K562 (cell line): Measurements from ENCODE around the gene UBE2I. TPM values are rescaled to one million over a fixed set of nuclear protein-coding genes. Genes with fewer than 3 reads are reported as not detected.

Experiments
- ATAC-seq: fragments of 200-7000 bp; cut with Tn5 transposase; 3 replicates; pipeline ENCODE4 v1.9.1; 2020; ENCODE audit warnings: moderate library complexity
- BruUV-seq: library from RNA; stranded (reverse); fragments of 400-500 nt; replicated peaks from 2 replicates; lab custom pipeline; 2021; lab: Mats Ljungman, UMichigan
- CTCF ChIA-PET: fragments of 300-600 bp; formaldehyde crosslinking; extraction: SDS; loops from one replicate; lab custom pipeline; 2021; ENCODE audit warnings: low intra/inter-chr PET ratio; lab: Yijun Ruan, JAX
- POLR2A ChIA-PET: fragments of 300-600, 350-650 bp; sonication (Branson Sonifier 250); formaldehyde crosslinking; extraction: SDS; loops from one replicate; lab custom pipeline; 2021; ENCODE audit warnings: antibody characterized with exemption, inconsistent platforms; lab: Yijun Ruan, JAX
- DNase-seq, 4 experiments: peaks; one replicate each; pipeline versions ENCODE4 v3.0.0 to v3.0.0-alpha.2; 2011 to 2018; ENCODE audit warnings: low spot score in 3 of 4, mixed read lengths in 3 of 4; ENCODE audit errors: extremely low read depth in 1 of 4
- FAIRE-seq: peaks from 2 replicates; lab custom pipeline; 2011; peaks lifted over from hg19 to GRCh38; lab: Jason Lieb, UNC
- H2AFZ ChIP-seq: 2 replicates; pipeline ENCODE4 v1.6.0; 2011; ENCODE audit warnings: low read depth, low read length, control low read depth, inconsistent platforms
- H3K27ac ChIP-seq: fragments of 200-600 bp; 3 replicates; pipeline ENCODE4 v1.8.0; 2011; ENCODE audit warnings: low read depth, mild to moderate bottlenecking, control low read depth, inconsistent platforms, low read length, moderate library complexity, mixed read lengths; ENCODE audit errors: extremely low read depth
- H3K27me3 ChIP-seq, 2 experiments: fragments of 300-600 bp in 1 of 2; 2 replicates in 1 of 2; 3 replicates in 1 of 2; pipeline versions ENCODE4 v1.6.0 to v1.8.0; 2011; ENCODE audit warnings: inconsistent platforms in 2 of 2, low read length in 2 of 2, mild to moderate bottlenecking in 1 of 2, mixed read lengths in 1 of 2, moderate library complexity in 1 of 2; ENCODE audit not compliant: control insufficient read depth in 2 of 2, insufficient read depth in 2 of 2
- H3K36me3 ChIP-seq: fragments of 300-600 bp; 3 replicates; pipeline ENCODE4 v1.8.0; 2011; ENCODE audit warnings: mild to moderate bottlenecking, low read length, inconsistent platforms; ENCODE audit not compliant: control insufficient read depth, insufficient read depth
- H3K4me1 ChIP-seq, 2 experiments: fragments of 200-600 bp in 1 of 2; replicated peaks in 1 of 2; 2 replicates in 1 of 2; 3 replicates in 1 of 2; pipeline versions ENCODE4 v1.5.1 to v1.8.0; 2011; ENCODE audit warnings: inconsistent platforms in 2 of 2, low read length in 2 of 2, mild to moderate bottlenecking in 1 of 2, mixed read lengths in 1 of 2, moderate library complexity in 1 of 2; ENCODE audit not compliant: control insufficient read depth in 2 of 2, insufficient read depth in 2 of 2
- H3K4me2 ChIP-seq: 2 replicates; pipeline ENCODE4 v1.6.1; 2011; ENCODE audit warnings: low read length, control low read depth, inconsistent platforms, mixed read lengths; ENCODE audit not compliant: insufficient read depth
- H3K4me3 ChIP-seq: fragments of 200-600 bp; sonication (generic), shearing (Covaris generic); 2 replicates; pipeline ENCODE4 v1.5.1; 2016; ENCODE audit warnings: control low read depth, inconsistent platforms
- H3K79me2 ChIP-seq: fragments of 200-600 bp; 3 replicates; pipeline ENCODE4 v1.8.0; 2011; ENCODE audit warnings: low read length, inconsistent platforms; ENCODE audit not compliant: control insufficient read depth, insufficient read depth
- H3K9ac ChIP-seq, 2 experiments: 2 replicates each; pipeline versions ENCODE4 v1.6.0 to v1.6.1; 2011; ENCODE audit warnings: low read depth in 2 of 2, low read length in 2 of 2, control low read depth in 1 of 2, inconsistent platforms in 1 of 2, mild to moderate bottlenecking in 1 of 2, mixed read lengths in 1 of 2; ENCODE audit not compliant: insufficient read depth in 1 of 2
- H3K9me1 ChIP-seq: one replicate; pipeline ENCODE4 v1.6.0; 2011; ENCODE audit warnings: inconsistent platforms, mild to moderate bottlenecking, low read length, moderate library complexity; ENCODE audit not compliant: control insufficient read depth, insufficient read depth
- H3K9me3 ChIP-seq: replicated peaks from 2 replicates; pipeline ENCODE4 v1.5.1; 2011; ENCODE audit warnings: low read depth, low read length, inconsistent platforms; ENCODE audit not compliant: control insufficient read depth, insufficient read depth
- H4K20me1 ChIP-seq: replicated peaks from 2 replicates; pipeline ENCODE4 v1.6.1; 2011; ENCODE audit warnings: low read length, inconsistent platforms, mixed read lengths; ENCODE audit not compliant: control insufficient read depth, insufficient read depth
- POLR2G ChIP-seq: fragments of 200-400 bp; formaldehyde crosslinking; IDR thresholded peaks from 2 replicates; pipeline ENCODE4 v1.6.1; 2017; ENCODE audit warnings: low read depth, mild to moderate bottlenecking, antibody characterized with exemption, low read length, moderate library complexity
- WGBS: fragments of 100-300 bp; shearing (Covaris generic); methylation state at CpG from one replicate; pipeline ENCODE4 v1.1.6; 2016; ENCODE audit warnings: low coverage, mixed read lengths; ENCODE audit not compliant: insufficient coverage; ENCODE audit errors: missing lambda C conversion rate; 5-methylcytosine and 5-hydroxymethylcytosine counted together
- in situ Hi-C: fragments of 300-500 bp; cut with MboI; formaldehyde crosslinking; loops from 4 replicates; pipeline ENCODE4 v1.15.0; 2018; ENCODE audit warnings: inconsistent platforms, mixed read lengths
- intact Hi-C: fragments of 100-400 bp; cut with micrococcal nuclease; formaldehyde crosslinking; loops from 2 replicates; pipeline ENCODE4 v1.14.2; 2022
- polyA plus RNA-seq, 8 experiments: library from polyadenylated mRNA; depleted of rRNA in 4 of 8; stranded (reverse) in 5 of 8; unstranded in 3 of 8; fragments of >200 nt; fragmentation: Nextera tagmentation in 2 of 8; fragmentation: Illumina TruSeq in 1 of 8; extraction: Ambion mirVana in 2 of 8; extraction: Trizol in 1 of 8; gene quantifications; 2 replicates each; pipeline versions ENCODE4 v1.2.1 to v1.2.3, GENCODE V29; 2011 to 2014; ENCODE audit warnings: inconsistent platforms in 1 of 8, missing spikeins in 1 of 8
- total RNA-seq, 7 experiments: library from RNA; depleted of rRNA in 6 of 7; stranded (reverse); fragments of >200 nt in 6 of 7; fragmentation: Illumina TruSeq in 2 of 7; extraction: Trizol in 2 of 7; gene quantifications; 2 replicates each; pipeline versions ENCODE4 v1.2.1 to v1.2.3, GENCODE V29; 2011 to 2021; ENCODE audit warnings: low replicate concordance in 1 of 7
- TF ChIP-seq, protein P1 (sequence below): fragments of 200-800 bp; sonication (Bioruptor generic); IDR thresholded peaks from 2 replicates; pipeline ENCODE4 v1.6.1; 2017; ENCODE audit warnings: missing genetic modification characterization, missing compliant biosample characterization

The UBE2I gene
- total and polyA plus RNA-seq, 9 of the 15 experiments (the other 6 are each of a cell fraction or from before 2014, with no cell fraction given), result 36.6 to 254 (median 104) TPM

DNA sequence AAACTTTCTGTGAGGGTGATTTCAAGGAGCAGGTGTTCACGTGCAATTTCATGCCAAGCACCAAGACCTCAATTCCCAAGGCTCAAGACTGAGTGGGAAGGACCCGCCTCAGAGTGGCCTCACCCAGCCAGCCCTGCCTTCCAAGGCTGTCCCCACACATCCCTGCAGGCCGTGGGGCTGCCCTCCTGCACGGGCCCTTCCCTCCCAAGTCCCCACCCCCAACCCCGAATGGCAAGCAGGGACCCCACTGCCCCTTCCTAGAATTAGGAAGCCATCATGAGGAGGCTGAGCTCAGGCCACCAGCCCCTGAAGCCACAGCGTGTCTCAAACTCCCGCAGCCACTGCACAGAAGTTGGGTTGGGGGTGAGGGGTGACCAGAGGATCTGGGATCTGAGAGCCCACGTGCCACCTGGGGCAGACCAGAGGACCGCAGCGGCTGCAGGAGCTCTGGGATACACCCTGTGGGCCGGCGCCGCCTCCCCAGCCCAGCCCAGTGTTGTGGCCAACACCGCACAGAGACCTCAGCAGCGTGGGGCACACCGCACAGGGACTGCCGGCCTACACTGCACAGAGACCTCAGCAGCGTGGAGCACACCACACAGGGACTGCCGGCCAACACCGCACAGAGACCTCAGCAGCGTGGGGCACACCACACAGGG lies 63.0 kb downstream of the UBE2I start:
- peaks cover 24% of the 10 kb centered on the region; the same call in 2 of the 3 replicates for H3K36me3 ChIP-seq
- no peak for DNase-seq
- ChIA-PET POLR2A (no interaction called here), CTCF (no interaction called here)
- no peaks in the 10 kb centered on the region for H3K27me3 ChIP-seq
- H3K27ac ChIP-seq, result no peak overlapping the region
- WGBS, result 90% methylated on average over 15 of the region's 21 CpGs
- no peak overlapping the region for H3K9ac ChIP-seq
- H4K20me1 ChIP-seq, result no peaks in the 10 kb centered on the region
- peaks cover 1 to 55% of the 10 kb centered on the region in 2 experiments; a peak in 3 of 5 replicates for H3K4me1 ChIP-seq
- H3K4me3 ChIP-seq, result no peak overlapping the region
- 0 out of 2 replicates have a peak, but pooled peaks have one; percentile 17 for TF ChIP-seq POLR2G
- TF ChIP-seq, protein P1, sequence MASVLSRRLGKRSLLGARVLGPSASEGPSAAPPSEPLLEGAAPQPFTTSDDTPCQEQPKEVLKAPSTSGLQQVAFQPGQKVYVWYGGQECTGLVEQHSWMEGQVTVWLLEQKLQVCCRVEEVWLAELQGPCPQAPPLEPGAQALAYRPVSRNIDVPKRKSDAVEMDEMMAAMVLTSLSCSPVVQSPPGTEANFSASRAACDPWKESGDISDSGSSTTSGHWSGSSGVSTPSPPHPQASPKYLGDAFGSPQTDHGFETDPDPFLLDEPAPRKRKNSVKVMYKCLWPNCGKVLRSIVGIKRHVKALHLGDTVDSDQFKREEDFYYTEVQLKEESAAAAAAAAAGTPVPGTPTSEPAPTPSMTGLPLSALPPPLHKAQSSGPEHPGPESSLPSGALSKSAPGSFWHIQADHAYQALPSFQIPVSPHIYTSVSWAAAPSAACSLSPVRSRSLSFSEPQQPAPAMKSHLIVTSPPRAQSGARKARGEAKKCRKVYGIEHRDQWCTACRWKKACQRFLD (CRISPR knock-in tag), result no peak
- FAIRE-seq, result no peak
- H3K79me2 ChIP-seq, result peaks cover 17% of the 10 kb centered on the region
- intact Hi-C loops, result no loop called here
- H2AFZ ChIP-seq, result no peak overlapping the region
- H3K9me1 ChIP-seq, result no peaks in the 10 kb centered on the region
- H3K9me3 ChIP-seq, result no peaks in the 10 kb centered on the region
- H3K4me2 ChIP-seq, result no peak overlapping the region
- in situ Hi-C loops, result no loop called here
- no peak for ATAC-seq
- BruUV-seq, result no TSS peak
